Epithelial cell of esophagus (primary cell): ENCODE data around the gene SULT1B1.

Source experiments
- DNase-seq: peaks from one replicate; pipeline ENCODE4 v3.0.0; 2010; ENCODE audit warnings: low read depth
- H3K4me3 ChIP-seq: 2 replicates; pipeline ENCODE4 v1.5.1; 2011; ENCODE audit warnings: mild to moderate bottlenecking, low read length, control low read depth
- TF ChIP-seq, protein P1 (sequence below): IDR thresholded peaks from 2 replicates; pipeline ENCODE4 v1.5.1; 2011; ENCODE audit warnings: low read depth, mild to moderate bottlenecking, low read length, control low read depth, inconsistent platforms; ENCODE audit not compliant: insufficient read depth; ENCODE audit errors: missing control alignments

SULT1B1 gene

DNA sequence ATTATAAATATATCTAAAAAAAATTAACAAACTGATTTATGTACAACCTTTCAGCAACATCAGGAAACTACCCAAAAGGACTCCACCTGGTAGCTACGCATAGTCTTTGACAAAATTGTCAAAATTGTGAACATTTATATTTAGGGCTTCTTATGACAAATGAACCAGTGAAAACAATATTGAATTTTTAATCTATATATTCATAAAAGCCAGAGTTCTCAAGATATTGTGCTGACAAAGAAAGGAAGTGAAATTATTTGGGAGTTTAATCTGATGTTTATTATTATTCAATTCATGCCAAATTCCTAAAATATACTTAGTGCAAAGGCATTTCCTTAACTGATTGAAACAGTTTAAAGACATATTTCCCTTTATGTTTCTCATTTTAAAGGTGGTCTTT lies 5.3 kb upstream of the SULT1B1 start:
- DNase-seq, result no peak
- H3K4me3 ChIP-seq, result no peak overlapping the region
- TF ChIP-seq, protein P1, sequence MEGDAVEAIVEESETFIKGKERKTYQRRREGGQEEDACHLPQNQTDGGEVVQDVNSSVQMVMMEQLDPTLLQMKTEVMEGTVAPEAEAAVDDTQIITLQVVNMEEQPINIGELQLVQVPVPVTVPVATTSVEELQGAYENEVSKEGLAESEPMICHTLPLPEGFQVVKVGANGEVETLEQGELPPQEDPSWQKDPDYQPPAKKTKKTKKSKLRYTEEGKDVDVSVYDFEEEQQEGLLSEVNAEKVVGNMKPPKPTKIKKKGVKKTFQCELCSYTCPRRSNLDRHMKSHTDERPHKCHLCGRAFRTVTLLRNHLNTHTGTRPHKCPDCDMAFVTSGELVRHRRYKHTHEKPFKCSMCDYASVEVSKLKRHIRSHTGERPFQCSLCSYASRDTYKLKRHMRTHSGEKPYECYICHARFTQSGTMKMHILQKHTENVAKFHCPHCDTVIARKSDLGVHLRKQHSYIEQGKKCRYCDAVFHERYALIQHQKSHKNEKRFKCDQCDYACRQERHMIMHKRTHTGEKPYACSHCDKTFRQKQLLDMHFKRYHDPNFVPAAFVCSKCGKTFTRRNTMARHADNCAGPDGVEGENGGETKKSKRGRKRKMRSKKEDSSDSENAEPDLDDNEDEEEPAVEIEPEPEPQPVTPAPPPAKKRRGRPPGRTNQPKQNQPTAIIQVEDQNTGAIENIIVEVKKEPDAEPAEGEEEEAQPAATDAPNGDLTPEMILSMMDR, result no peak

DNA sequence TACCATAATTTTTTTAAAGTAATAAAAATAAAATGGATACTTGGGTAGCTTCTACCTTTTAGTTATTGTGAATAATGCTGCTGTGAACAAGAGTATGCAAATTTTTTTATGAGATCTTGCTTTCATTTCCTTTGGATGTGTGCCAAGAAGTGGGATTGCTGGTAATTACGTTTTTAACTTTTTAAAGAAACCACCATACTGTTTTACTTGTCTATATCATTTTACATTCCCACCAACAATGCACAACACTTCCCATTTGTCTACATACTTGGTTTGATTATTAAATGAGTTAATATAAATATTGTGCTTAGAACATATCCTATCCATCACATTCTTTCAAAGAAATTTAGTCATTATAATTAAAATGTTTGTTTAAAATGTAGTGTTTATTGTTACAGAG lies 3.9 kb upstream of the SULT1B1 start:
- no peak overlapping the region for H3K4me3 ChIP-seq
- DNase-seq, result no peak
- TF ChIP-seq, protein P1, result no peak

- DNase-seq, result no peak
- H3K4me3 ChIP-seq, result no peak overlapping the region
- TF ChIP-seq, protein P1, result no peak
Observed at GRCh38 chr4:69763233-69763632, 2.8 kb upstream of the SULT1B1 start.

- H3K4me3 ChIP-seq, result no peak overlapping the region
- TF ChIP-seq, protein P1, result no peak
- peak; percentile 29 for DNase-seq
Observed at GRCh38 chr4:69759189-69759604, 1.2 kb downstream of the SULT1B1 start.

- no peak overlapping the region for H3K4me3 ChIP-seq
- TF ChIP-seq, protein P1, result no peak
- DNase-seq, result no peak
Observed at GRCh38 chr4:69757464-69757863, 3.0 kb downstream of the SULT1B1 start.

- H3K4me3 ChIP-seq, result no peak overlapping the region
- no peak for DNase-seq
- TF ChIP-seq, protein P1, result no peak
Observed at GRCh38 chr4:69754926-69755580, 5.4 kb downstream of the SULT1B1 start.

DNA sequence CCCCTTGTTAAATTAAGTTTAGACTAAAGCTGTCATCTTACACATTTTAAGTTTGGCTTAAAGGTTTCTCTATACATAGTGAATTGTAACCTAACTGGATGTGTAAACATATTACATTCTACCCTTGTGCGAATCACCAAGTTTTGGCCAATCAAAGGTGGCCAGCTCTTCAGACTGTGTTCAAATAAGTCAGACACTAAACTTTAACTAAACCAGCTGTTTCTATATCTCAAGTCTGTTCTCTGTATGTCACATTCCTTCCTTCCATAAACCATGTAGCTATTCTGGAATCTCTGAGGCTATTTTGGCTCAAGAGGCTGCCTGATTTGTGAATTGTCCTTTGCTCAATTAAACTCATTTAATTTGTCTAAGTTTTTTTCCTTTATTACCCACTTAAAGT lies 6.7 kb downstream of the SULT1B1 start:
- H3K4me3 ChIP-seq, result no peak overlapping the region
- DNase-seq, result peak; percentile 49
- TF ChIP-seq, protein P1, result no peak
